Renal cortex interstitium (tissue), 11 donors: ENCODE data around the gene RPTOR. TPM values are rescaled to one million over a fixed set of nuclear protein-coding genes. Genes with fewer than 3 reads are reported as not detected.
A peak's percentile ranks its signal among the peaks of the same experiment; 100 is the strongest.
"Not testable (repeated sequence)": the region's sequence is repeated elsewhere in the genome, so short reads cannot be mapped to it uniquely, and the experiment has no call there.

Experiments used
- DNase-seq, 11 donors: peaks; one replicate each; pipeline ENCODE4 v3.0.0-alpha.2; 2013; ENCODE audit warnings: low read depth in 9 of 11, low spot score in 4 of 11; ENCODE audit errors: extremely low read depth in 1 of 11
- polyA plus RNA-seq, 3 donors: library from polyadenylated mRNA; unstranded; fragments of 120-200 nt; gene quantifications; one replicate each; pipeline ENCODE4 v1.2.1, GENCODE V29; 2013; ENCODE audit not compliant: insufficient read length in 3 of 3

Gene RPTOR
- polyA plus RNA-seq, 3 donors, result 17.2 to 22.5 (median 21.4) TPM

- DNase-seq, result no peak
Observed at GRCh38 chr17:80862481-80862961, 317.9 kb downstream of the RPTOR start.

GRCh38 chr17:80862978-80863377 lies 318.3 kb downstream of the RPTOR start:
- DNase-seq, result no peak

- DNase-seq, result no peak
Observed at GRCh38 chr17:80863626-80864025, 319.0 kb downstream of the RPTOR start.

- DNase-seq, result no peak
Observed at GRCh38 chr17:80864751-80865150, 320.1 kb downstream of the RPTOR start.

- DNase-seq, result peak in 6 of 11 donors; percentile 45 to 64 (median 58)
Observed at GRCh38 chr17:80866050-80866793, 321.6 kb downstream of the RPTOR start.

- DNase-seq, result no peak
Observed at GRCh38 chr17:80868022-80868609, 323.5 kb downstream of the RPTOR start.

- DNase-seq, result no peak
Observed at GRCh38 chr17:80869481-80870145, 325.0 kb downstream of the RPTOR start.

- DNase-seq, result no peak
Observed at GRCh38 chr17:80870401-80870800, 325.8 kb downstream of the RPTOR start.

- DNase-seq, result no peak
Observed at GRCh38 chr17:80871341-80871740, 326.7 kb downstream of the RPTOR start.

- DNase-seq, result no peak
Observed at GRCh38 chr17:80872001-80872500, 327.4 kb downstream of the RPTOR start.

- DNase-seq, result no peak
Observed at GRCh38 chr17:80872501-80873306, 328.1 kb downstream of the RPTOR start.

GRCh38 chr17:80873307-80873951 lies 328.8 kb downstream of the RPTOR start:
- DNase-seq, result no peak

GRCh38 chr17:80874866-80875445 lies 330.3 kb downstream of the RPTOR start:
- DNase-seq, result no peak

GRCh38 chr17:80875480-80875995 lies 330.9 kb downstream of the RPTOR start:
- DNase-seq, result not testable (repeated sequence)

- not testable (repeated sequence) for DNase-seq
Observed at GRCh38 chr17:80876456-80876949, 331.9 kb downstream of the RPTOR start.

- no peak for DNase-seq
Observed at GRCh38 chr17:80876950-80877728, 332.5 kb downstream of the RPTOR start.

- DNase-seq, result no peak
Observed at GRCh38 chr17:80877729-80878303, 333.2 kb downstream of the RPTOR start.
